Measurements from ENCODE around the gene SLC6A6.

- TF ChIP-seq CTCF (conservative IDR thresholded peaks at IDR 0.05 in 1 of 2, IDR thresholded peaks at IDR 0.05 in 1 of 2; ENCODE audit: low read depth in 1 of 2, low read length in 2 of 2) (no peak), EZH2 (IDR thresholded peaks at IDR 0.05; ENCODE audit: low read length, missing control alignments) (no peak)
These were observed 24.6 kb upstream of the SLC6A6 start for GRCh38 chr3:14377838-14378169.
